Measurements from ENCODE around the gene CD74. TPM values are rescaled to one million over a fixed set of nuclear protein-coding genes. Genes with fewer than 3 reads are reported as not detected.

The CD74 gene
- total RNA-seq, 4 donors from 2014 or later = 397 to 1,386 (median 625) TPM

DNA sequence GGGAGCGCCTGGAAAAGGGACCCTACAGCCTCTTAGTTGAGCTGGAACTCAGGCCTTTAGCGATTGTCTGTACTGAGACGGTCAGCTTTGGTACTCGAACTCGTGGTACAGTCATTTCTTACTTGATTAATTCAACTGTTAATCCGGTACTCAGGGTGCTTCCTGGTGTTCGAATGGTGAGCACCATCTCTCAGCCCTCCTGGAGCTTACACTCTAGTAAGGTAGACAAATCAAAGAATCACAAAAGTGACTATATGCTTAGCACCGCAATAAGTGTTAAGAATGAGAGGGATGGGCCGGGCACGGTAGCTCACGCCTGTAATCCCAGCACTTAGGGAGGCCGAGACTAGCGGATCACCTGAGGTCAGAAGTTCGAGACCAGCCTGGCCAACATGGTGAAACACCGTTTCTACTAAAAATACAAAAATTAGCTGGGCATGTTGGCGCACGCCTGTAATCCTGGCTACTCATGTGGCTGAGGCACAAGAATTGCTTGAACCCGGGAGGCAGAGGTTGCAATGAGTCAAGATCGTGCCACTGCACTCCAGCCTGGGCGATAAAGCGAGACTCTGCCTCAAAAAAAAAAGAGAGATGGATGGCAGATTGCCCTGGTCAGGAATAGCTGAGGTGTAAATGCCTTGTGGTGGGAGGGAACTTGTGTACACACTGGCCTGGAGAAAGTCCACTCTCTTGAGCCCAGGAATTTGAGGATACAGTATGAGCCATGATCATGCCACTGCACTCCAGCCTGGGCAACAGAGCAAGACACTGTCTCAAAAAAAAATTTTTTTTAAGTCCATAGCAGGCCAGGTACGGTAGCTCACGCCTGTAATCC lies 54.2 kb downstream of the CD74 start:
- no peak for TF ChIP-seq CTCF (IDR thresholded peaks at IDR 0.05; ENCODE audit: low read depth)

DNA sequence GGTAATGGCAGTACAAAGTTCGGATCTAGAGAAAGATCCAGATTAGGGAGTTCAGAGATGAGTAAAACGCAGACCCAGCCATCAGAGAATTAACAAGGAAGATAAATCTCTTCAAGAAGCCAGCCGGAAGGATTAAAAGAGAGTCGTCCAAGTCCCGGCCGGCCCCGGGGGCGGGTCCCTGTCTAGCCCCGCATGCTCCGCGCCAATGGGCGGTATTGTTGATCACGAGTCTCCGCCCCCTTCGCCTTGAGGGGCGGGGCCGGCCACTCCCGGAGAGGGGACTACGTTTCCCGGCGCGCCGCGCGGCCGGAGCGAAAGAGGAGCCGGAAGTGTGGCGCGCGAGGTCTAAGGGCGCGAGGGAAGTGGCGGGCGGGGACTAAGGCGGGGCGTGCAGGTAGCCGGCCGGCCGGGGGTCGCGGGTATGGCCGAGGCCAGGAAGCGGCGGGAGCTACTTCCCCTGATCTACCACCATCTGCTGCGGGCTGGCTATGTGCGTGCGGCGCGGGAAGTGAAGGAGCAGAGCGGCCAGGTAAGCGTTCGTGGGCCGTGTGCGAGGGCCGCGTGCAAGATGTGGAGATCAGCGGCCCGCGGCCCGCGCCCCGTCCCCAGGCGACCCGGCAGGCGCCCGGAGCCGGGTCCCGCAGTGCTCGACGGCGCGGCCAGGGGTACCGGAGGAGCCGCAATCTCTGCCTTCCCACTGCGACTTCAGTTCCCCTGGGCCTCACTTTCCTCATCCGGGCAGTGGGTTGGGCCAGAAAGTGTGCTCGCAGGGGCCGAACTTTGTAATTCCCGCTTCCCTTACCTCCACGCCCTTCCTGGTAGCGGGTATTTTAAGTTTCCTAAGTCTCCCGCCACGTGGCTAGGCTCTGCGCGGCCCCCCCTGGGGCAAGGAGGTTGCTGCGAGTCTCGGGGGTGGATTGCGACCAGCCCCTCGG lies 55.1 kb downstream of the CD74 start, which contains the start of gene TCOF1:
Gene TCOF1 (plus strand): TSS at position 372 of the 935 bp plus-strand sequence. CDS start 50 bp downstream, at position 422.
- TF ChIP-seq CTCF (IDR thresholded peaks at IDR 0.05; ENCODE audit: low read depth) = no peak

DNA sequence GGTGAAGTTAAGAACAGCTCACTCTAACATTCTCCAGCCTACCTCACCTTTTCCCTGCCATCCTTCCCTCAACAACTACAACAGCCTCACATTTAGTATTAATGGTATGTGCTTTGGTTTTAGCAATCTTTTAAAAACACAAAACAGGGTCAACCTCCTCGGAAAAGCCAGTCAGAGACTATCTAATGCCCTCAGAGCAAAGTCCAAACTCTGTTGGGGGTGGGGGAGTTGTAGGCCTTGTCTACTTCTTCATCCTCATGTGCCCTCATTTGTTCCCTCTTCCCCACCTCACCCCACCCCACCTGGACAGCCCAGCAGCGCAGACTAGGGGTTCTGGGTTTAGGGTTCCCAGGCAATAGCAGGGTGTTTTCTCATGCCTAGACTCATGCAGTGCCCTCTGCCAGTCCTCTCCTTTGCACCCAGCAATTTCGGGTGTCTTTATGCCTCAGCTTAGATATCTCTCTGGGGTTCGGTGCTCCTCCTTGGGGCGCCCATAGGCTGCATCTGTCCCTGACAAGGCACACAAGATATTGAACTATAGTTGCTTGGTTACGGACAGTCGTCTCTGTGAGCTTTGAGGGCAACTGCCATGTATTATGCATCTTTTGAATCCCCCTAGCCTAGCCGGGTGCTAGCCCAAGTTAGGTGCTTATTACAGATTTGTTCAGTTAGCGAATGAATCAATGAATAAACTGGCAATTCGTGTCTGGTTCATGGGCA lies 56.0 kb downstream of the CD74 start:
- no peak for TF ChIP-seq CTCF (IDR thresholded peaks at IDR 0.05; ENCODE audit: low read depth)

- TF ChIP-seq CTCF (IDR thresholded peaks at IDR 0.05; ENCODE audit: low read depth) = no peak
Measured at GRCh38 chr5:150355791-150356190, 56.9 kb downstream of the CD74 start.

- no peak for TF ChIP-seq CTCF (IDR thresholded peaks at IDR 0.05; ENCODE audit: low read depth)
Measured at GRCh38 chr5:150353032-150353675, 59.6 kb downstream of the CD74 start.

GRCh38 chr5:150352244-150353031 lies 60.3 kb downstream of the CD74 start:
- no peak for TF ChIP-seq CTCF (IDR thresholded peaks at IDR 0.05; ENCODE audit: low read depth)

All from subcutaneous adipose tissue (tissue), 4 donors.